Islet of Langerhans (tissue), 1 donor: ENCODE data around the gene NECTIN2.
"Not testable (repeated sequence)": the region's sequence is repeated elsewhere in the genome, so short reads cannot be mapped to it uniquely, and the experiment has no call there.

ENCODE experiments used
- FAIRE-seq: peaks from one replicate; lab custom pipeline; 2011; peaks lifted over from hg19 to GRCh38; lab: Jason Lieb, UNC

NECTIN2 gene

DNA sequence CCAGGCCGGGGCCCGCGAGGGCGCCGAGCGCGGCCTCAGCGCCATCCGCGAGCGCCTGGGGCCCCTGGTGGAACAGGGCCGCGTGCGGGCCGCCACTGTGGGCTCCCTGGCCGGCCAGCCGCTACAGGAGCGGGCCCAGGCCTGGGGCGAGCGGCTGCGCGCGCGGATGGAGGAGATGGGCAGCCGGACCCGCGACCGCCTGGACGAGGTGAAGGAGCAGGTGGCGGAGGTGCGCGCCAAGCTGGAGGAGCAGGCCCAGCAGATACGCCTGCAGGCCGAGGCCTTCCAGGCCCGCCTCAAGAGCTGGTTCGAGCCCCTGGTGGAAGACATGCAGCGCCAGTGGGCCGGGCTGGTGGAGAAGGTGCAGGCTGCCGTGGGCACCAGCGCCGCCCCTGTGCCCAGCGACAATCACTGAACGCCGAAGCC lies 62.8 kb downstream of the NECTIN2 start:
- FAIRE-seq, result no peak

DNA sequence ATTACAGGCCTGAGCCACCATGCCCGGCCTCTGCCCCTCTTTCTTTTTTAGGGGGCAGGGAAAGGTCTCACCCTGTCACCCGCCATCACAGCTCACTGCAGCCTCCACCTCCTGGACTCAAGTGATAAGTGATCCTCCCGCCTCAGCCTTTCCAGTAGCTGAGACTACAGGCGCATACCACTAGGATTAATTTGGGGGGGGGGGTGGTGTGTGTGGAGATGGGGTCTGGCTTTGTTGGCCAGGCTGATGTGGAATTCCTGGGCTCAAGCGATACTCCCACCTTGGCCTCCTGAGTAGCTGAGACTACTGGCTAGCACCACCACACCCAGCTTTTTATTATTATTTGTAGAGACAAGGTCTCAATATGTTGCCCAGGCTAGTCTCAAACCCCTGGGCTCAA lies 63.7 kb downstream of the NECTIN2 start:
- no peak for FAIRE-seq

DNA sequence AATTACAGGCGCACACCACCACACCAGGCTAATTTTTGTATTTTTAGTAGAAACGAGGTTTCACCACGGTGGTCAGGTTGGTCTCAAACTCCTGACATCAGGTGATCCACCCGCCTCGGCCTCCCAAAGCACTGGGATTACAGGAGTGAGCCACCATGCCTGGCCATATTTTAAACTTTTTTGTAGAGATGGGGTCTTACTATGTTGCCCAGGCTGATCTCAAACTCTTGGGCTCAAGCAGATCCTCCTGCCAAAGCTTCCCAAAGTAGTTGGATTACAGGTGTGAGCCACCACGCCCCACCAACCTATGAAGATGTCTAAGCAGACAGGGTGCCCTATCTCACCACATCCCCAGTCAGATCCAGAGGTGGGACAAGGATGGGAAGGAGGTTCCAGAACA lies 65.8 kb downstream of the NECTIN2 start:
- FAIRE-seq, result not testable (repeated sequence)

DNA sequence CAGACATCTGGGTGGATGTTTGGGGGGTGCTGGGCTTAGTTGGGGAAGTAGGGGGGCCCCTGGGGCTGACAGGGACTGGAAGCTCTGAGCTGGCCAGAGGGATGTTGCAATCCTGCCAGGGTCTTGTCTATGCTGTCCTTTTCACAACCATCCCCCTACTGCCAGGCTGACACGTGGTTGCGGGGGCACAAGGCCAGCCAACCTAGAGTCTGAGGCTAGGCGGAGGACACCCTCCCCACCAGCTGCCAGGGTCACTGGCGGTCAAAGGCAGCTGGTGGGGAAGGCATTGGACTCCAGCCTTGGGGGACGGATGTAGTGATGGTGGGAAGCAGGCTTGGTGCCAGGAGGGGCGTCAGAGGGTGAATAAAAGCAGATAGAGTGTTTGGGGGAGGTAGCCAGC lies 66.8 kb downstream of the NECTIN2 start:
- FAIRE-seq, result no peak

DNA sequence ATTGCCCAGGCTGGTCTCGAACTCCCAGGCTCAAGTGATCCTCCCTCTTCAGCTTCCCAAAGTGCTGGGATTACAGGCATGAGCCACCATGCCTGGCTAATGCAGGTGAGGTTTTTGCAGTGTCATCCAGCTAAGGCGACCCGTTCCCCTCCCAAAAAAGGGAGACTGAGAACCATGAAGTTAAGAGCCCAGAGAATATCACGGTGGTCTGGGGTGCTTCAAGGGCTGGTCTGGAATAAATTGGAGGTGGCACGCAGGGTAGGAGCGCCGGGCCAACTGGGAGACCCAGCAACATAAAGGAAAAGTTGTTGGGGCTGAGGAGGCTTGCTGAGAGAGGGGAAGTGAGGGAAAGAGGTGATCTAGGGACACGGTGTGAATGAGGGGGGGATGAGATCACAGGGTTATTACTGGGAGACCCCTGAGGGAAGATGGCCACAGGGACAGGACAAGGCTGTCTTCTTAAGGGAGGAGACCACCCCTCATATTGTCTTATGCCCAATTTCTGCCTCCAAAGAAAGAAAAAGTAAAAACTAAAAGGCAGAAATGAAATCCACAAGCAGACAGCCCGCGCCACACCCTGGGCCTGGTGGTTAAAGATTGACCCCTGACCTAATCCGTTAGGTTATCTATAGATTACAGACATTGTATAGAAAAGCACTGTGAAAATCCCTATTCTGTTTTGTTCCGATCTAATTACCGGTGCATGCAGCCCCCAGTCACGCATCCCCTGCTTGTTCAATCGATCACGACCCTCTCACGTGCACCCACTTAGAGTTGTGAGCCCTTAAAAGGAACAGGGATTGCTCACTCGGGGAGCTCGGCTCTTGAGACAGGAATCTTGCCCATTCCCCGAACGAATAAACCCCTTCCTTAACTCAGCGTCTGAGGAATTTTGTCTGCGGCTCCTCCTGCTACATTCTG lies 67.7 kb downstream of the NECTIN2 start:
- not testable (repeated sequence) for FAIRE-seq

DNA sequence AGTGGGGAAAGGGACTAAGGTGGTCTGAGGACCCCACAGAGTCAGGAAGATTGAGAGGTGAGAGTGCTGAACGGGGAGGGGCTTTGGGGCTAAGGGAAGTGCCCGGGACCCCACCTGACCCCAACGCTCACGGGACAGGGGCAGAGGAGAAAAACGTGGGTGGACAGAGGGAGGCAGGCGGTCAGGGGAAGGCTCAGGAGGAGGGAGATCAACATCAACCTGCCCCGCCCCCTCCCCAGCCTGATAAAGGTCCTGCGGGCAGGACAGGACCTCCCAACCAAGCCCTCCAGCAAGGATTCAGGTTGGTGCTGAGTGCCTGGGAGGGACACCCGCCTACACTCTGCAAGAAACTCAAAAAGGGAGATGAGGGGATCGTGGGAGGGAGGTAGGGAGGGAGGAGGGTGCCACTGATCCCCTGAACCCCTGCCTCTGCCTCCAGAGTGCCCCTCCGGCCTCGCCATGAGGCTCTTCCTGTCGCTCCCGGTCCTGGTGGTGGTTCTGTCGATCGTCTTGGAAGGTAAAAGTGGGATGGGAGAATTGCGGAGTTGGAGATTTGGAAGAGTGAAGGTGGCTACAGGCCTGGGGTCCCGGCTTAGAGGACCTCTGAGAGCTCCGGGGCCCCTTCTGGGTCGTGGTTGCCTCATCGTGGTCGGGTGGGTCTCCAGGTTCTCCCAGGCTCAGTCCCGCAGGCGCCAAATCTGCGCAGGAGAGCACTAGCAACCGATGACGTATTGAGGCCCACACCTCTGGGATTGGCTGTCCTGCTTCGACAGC lies 68.5 kb downstream of the NECTIN2 start, which contains the start of gene APOC1:
Gene APOC1 (plus strand): TSS at position 176 of the 774 bp plus-strand sequence. CDS start 284 bp downstream, at position 460.
- FAIRE-seq, result not testable (repeated sequence)

- no peak for FAIRE-seq
Measured at GRCh38 chr19:44924243-44924725, 78.2 kb downstream of the NECTIN2 start.

DNA sequence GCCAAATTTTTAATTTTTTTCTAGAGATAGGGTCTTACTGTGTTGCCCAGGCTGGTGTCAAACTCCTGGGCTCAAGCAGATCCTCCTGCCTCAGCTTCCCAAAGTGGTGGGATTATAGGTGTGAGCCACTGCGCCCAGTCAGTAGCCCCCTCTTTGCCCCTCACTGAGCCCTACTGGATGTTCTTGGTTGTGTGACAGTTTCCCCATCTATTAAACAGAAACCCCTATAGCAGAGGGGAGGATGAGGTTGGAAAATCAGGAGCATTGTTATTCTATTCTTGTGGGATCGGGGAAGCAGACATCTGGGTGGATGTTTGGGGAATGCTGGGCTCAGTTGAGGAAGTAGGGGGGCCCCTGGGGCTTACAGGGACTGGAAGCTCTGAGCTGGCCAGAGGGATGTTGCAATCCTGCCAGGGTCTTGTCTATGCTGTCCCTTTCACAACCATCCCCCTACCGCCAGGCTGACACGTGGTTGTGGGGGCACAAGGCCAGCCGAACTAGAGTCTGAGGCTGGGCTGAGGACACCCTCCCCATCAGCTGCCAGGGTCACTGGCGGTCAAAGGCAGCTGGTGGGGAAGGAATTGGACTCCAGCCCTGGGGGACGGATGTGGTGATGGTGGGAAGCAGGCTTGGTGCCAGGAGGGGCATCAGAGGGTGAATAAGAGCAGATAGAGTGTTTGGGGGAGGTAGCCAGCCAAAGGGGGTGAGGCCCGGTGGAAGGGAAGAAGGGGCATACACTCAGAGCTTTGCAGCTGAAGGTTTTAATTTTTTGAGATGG lies 79.2 kb downstream of the NECTIN2 start:
- no peak for FAIRE-seq

GRCh38 chr19:44926245-44927077 lies 80.4 kb downstream of the NECTIN2 start:
- not testable (repeated sequence) for FAIRE-seq

- FAIRE-seq, result no peak
Measured at GRCh38 chr19:44927746-44928145, 81.6 kb downstream of the NECTIN2 start.

GRCh38 chr19:44930088-44930487 lies 84.0 kb downstream of the NECTIN2 start:
- FAIRE-seq, result no peak

- FAIRE-seq, result no peak
Measured at GRCh38 chr19:44931541-44931940, 85.4 kb downstream of the NECTIN2 start.
